ENCODE results near the gene CD6. TPM values are rescaled to one million over a fixed set of nuclear protein-coding genes. Genes with fewer than 3 reads are reported as not detected.

Gene CD6
- total and polyA plus RNA-seq, 2 donors from 2014 or later: 0.24 to 6.7 TPM

DNA sequence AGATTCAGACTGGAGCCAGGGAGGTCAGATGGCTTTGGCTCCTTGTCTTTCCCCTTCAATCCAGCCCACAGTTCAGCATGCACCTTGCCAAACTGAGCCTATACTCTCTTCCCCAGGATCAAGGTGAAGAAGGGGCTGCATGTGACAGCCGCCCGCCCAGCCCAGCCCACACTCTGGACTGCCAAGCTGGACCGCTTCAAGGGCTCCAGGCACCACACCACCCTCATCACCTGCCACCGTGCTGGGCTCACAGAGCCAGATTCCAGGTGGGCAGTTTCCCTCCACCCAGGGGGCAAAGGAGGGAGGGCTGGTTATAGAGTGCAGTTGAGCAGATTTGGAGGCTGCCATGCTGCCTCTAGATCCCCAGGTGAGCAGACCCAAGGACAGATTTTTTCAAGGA lies 41.1 kb upstream of the CD6 start:
- Histone ChIP-seq H3K9ac (ENCODE audit: low read length in 3 of 3) (no peak overlapping the region), H3K4me1 (ENCODE audit: control insufficient read depth in 2 of 3, insufficient read depth in 2 of 3, low read depth in 1 of 3, low read length in 3 of 3) (no peaks in the 10 kb centered on the region), H3K27ac (ENCODE audit: low read depth in 2 of 2, low read length in 2 of 2) (no peak overlapping the region), H3K9me3 (ENCODE audit: control insufficient read depth in 2 of 3, insufficient read depth in 1 of 3, low read length in 3 of 3) (no peaks in the 10 kb centered on the region), H3K36me3 (ENCODE audit: control insufficient read depth in 2 of 3, insufficient read depth in 3 of 3, low read length in 3 of 3) (no peaks in the 10 kb centered on the region), H3K4me3 (ENCODE audit: low read length in 3 of 3) (no peak overlapping the region), H3K27me3 (ENCODE audit: control insufficient read depth, insufficient read depth, low read length) (no peaks in the 10 kb centered on the region)
- intact Hi-C loops (cut with DNase I): no loop called here
- no peak for FAIRE-seq
- DNase-seq: no peak
- TF ChIP-seq, protein P1, sequence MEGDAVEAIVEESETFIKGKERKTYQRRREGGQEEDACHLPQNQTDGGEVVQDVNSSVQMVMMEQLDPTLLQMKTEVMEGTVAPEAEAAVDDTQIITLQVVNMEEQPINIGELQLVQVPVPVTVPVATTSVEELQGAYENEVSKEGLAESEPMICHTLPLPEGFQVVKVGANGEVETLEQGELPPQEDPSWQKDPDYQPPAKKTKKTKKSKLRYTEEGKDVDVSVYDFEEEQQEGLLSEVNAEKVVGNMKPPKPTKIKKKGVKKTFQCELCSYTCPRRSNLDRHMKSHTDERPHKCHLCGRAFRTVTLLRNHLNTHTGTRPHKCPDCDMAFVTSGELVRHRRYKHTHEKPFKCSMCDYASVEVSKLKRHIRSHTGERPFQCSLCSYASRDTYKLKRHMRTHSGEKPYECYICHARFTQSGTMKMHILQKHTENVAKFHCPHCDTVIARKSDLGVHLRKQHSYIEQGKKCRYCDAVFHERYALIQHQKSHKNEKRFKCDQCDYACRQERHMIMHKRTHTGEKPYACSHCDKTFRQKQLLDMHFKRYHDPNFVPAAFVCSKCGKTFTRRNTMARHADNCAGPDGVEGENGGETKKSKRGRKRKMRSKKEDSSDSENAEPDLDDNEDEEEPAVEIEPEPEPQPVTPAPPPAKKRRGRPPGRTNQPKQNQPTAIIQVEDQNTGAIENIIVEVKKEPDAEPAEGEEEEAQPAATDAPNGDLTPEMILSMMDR (IDR thresholded peaks at IDR 0.05; ENCODE audit: borderline replicate concordance, extremely low read depth, insufficient read depth): no peak

DNA sequence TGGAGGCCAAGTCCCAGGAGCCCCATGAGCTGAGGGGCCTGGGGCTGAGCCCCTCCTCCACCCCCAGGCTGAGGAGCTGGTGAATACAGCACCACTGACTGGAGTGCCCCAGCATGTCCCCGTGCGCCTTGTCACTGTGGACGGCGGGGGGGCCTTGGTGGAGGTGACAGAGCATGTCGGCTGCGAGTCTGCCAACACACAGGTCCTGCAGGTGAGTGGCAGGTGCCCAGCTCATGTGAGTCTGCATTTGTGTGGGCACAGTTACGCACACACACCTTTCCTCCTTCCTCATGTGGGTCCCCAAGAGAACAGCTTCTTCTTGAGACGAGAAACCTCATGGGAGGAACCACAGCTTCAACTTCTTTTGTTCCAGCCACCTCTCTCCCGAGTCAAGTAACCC lies 39.6 kb upstream of the CD6 start:
- no peaks in the 10 kb centered on the region for H3K4me1 ChIP-seq (ENCODE audit: control insufficient read depth in 2 of 3, insufficient read depth in 2 of 3, low read depth in 1 of 3, low read length in 3 of 3)
- TF ChIP-seq, protein P1 (IDR thresholded peaks at IDR 0.05; ENCODE audit: borderline replicate concordance, extremely low read depth, insufficient read depth): no peak
- no peaks in the 10 kb centered on the region for H3K9me3 ChIP-seq (ENCODE audit: control insufficient read depth in 2 of 3, insufficient read depth in 1 of 3, low read length in 3 of 3)
- no peaks in the 10 kb centered on the region for H3K27me3 ChIP-seq (ENCODE audit: control insufficient read depth, insufficient read depth, low read length)
- H3K36me3 ChIP-seq (ENCODE audit: control insufficient read depth in 2 of 3, insufficient read depth in 3 of 3, low read length in 3 of 3): no peaks in the 10 kb centered on the region
- H3K4me3 ChIP-seq (ENCODE audit: low read length in 3 of 3): no peak overlapping the region
- DNase-seq (no peak), FAIRE-seq (no peak)
- no peak overlapping the region for H3K27ac ChIP-seq (ENCODE audit: low read depth in 2 of 2, low read length in 2 of 2)
- intact Hi-C loops (cut with DNase I): no loop called here
- H3K9ac ChIP-seq (ENCODE audit: low read length in 3 of 3): no peak overlapping the region

DNA sequence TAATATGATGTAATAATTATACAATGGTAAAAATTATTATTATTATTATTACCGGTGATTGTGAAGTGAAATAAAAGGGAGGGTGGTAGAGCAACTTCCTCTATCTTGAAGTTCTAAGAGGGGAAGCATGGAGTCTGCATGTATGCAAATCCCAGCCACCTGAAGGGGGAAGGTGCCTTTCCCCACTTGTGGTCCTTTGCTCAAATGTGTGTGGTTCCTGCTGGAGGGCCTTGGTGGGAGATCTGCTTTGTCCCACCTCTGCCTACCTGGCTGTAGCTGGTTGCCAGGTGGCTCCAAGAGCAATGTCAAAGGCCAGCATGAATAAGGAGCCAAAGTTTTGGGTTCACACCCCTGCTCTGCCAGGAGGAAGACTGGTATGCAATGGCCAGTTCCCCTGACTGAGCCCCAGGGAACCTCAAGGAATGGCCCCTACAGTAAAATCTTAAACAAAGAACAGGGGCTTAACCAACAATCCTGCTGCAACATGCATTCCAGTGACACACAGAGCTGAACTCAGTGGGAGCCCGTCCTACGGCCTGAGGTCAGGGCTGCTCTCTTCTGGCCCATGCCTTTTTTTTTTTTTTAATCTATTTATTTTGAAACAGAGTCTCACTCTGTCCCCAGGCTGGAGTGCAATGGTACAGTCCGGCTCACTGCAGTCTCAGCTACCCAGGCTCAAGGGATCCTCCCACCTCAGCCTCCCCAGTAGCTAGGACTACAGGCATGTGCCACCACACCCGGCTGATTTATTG lies 38.7 kb upstream of the CD6 start:
- no peaks in the 10 kb centered on the region for H3K36me3 ChIP-seq (ENCODE audit: control insufficient read depth in 2 of 3, insufficient read depth in 3 of 3, low read length in 3 of 3)
- H3K4me3 ChIP-seq (ENCODE audit: low read length in 3 of 3): no peak overlapping the region
- TF ChIP-seq, protein P1 (IDR thresholded peaks at IDR 0.05; ENCODE audit: borderline replicate concordance, extremely low read depth, insufficient read depth): no peak
- no peak overlapping the region for H3K9ac ChIP-seq (ENCODE audit: low read length in 3 of 3)
- intact Hi-C loops (cut with DNase I): no loop called here
- no peaks in the 10 kb centered on the region for H3K9me3 ChIP-seq (ENCODE audit: control insufficient read depth in 2 of 3, insufficient read depth in 1 of 3, low read length in 3 of 3)
- H3K4me1 ChIP-seq (ENCODE audit: control insufficient read depth in 2 of 3, insufficient read depth in 2 of 3, low read depth in 1 of 3, low read length in 3 of 3): no peaks in the 10 kb centered on the region
- FAIRE-seq: no peak
- DNase-seq: no peak
- H3K27me3 ChIP-seq (ENCODE audit: control insufficient read depth, insufficient read depth, low read length): no peaks in the 10 kb centered on the region
- no peak overlapping the region for H3K27ac ChIP-seq (ENCODE audit: low read depth in 2 of 2, low read length in 2 of 2)
